ENCODE results near the gene ZNF33A. TPM values are rescaled to one million over a fixed set of nuclear protein-coding genes. Genes with fewer than 3 reads are reported as not detected.
"Not testable (repeated sequence)": the region's sequence is repeated elsewhere in the genome, so short reads cannot be mapped to it uniquely, and the experiment has no call there.

Gene ZNF33A
- total RNA-seq, 2 donors from 2014 or later: 26.4 to 29.6 TPM

DNA sequence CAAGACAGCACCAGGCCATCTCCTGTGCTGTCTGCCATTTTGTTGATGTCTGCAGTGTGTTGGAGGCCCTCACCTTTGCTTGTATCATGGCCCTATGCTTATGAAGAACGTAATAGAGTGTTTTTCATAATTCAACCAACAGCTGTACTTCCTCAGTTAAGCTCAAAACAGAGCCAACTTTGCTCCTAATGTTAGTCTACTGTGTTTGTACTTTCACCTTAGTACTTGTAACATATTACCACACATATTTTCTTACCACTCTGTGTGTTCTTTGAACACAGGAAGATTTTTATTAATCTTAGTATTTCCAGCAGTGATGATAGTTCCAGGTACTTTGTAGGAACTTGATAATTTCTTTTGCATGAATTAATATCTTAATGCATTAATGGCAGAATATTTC is 5.9 kb downstream of the ZNF33A start:
- Mint-ChIP-seq H3K36me3 (peaks cover 61% of the 10 kb centered on the region), H3K4me3 (no peak overlapping the region), H3K27ac (no peak overlapping the region), H3K27me3 (no peaks in the 10 kb centered on the region), H3K9me3 (no peaks in the 10 kb centered on the region), H3K4me1 (ENCODE audit: low read depth in 2 of 2) (peaks cover 12 to 25% of the 10 kb centered on the region in 2 donors)
- no peak for ATAC-seq
- no peak for DNase-seq (ENCODE audit: low spot score)

DNA sequence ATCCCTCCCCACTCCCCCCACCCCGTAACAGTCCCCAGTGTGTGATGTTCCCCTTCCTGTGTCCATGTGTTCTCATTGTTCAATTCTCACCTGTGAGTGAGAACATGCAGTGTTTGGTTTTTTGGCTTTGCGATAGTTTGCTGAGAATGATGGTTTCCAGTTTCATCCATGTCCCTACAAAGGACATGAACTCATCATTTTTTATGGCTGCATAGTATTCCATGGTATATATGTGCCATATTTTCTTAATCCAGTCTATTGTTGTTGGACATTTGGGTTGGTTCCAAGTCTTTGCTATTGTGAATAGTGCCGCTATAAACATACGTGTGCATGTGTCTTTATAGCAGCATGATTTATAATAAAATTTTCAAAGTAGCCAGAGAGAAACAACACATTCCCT is 8.6 kb downstream of the ZNF33A start:
- not testable (repeated sequence) for H3K27me3 Mint-ChIP-seq; DNase-seq (ENCODE audit: low spot score); ATAC-seq; H3K4me3 Mint-ChIP-seq; H3K9me3 Mint-ChIP-seq; H3K27ac Mint-ChIP-seq
- Mint-ChIP-seq H3K4me1 (ENCODE audit: low read depth in 2 of 2) (peaks cover 7 to 18% of the 10 kb centered on the region in 2 donors), H3K36me3 (peaks cover 69% of the 10 kb centered on the region)

DNA sequence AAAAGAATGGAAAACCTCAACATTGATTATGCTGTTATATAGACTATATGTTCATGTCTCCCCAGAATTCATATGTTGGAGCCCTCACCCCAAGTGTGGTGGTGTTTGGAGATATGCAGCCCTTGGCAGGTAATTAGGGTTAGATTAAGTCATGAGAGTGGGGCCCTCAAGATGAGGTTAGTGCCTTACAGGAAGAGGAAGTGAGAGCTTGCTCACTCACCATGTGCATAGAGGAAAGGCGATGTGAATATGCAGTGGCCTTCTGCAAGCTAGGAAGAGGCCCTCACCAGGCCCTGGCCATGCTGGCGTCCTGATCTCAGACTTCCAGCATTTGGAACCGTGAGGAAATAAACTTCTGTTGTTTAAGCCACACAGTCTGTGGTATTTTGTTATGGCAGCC is 14.8 kb downstream of the ZNF33A start:
- no peak for DNase-seq (ENCODE audit: low spot score)
- Mint-ChIP-seq H3K36me3 (peaks cover 63% of the 10 kb centered on the region), H3K27ac (peak overlapping the region; percentile 56 to 84), H3K9me3 (peaks cover 2% of the 10 kb centered on the region), H3K4me1 (ENCODE audit: low read depth in 2 of 2) (peaks cover 26 to 31% of the 10 kb centered on the region in 2 donors), H3K4me3 (no peak overlapping the region), H3K27me3 (no peaks in the 10 kb centered on the region)
- peak in 1 of 2 donors; percentile 59 for ATAC-seq

DNA sequence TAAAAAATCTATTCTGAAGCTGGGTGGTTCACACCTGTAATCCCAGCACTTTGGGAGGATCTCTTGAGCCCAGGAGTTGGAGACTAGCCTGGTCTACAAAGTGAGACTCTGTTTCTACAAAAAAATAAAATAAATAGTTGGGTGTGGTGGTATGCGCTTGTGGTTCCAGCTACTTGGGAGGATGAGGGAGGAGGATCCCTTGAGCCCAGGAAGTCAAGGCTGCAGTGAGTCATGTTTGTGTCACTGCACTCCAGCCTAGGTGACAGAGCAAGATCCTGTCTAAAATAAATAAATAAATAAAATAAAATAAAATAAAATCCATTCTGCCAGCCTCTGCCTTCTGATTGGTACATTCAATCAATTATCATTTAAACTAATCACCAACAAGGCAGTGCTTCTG is 17.5 kb downstream of the ZNF33A start:
- peaks cover 2% of the 10 kb centered on the region for H3K9me3 Mint-ChIP-seq
- H3K4me3 Mint-ChIP-seq: no peak overlapping the region
- ATAC-seq: no peak
- peak overlapping the region in 1 of 2 donors; percentile 54 for H3K27ac Mint-ChIP-seq
- no peaks in the 10 kb centered on the region for H3K27me3 Mint-ChIP-seq
- H3K36me3 Mint-ChIP-seq: peaks cover 51% of the 10 kb centered on the region
- no peak for DNase-seq (ENCODE audit: low spot score)
- peaks cover 32 to 35% of the 10 kb centered on the region in 2 donors for H3K4me1 Mint-ChIP-seq (ENCODE audit: low read depth in 2 of 2)

DNA sequence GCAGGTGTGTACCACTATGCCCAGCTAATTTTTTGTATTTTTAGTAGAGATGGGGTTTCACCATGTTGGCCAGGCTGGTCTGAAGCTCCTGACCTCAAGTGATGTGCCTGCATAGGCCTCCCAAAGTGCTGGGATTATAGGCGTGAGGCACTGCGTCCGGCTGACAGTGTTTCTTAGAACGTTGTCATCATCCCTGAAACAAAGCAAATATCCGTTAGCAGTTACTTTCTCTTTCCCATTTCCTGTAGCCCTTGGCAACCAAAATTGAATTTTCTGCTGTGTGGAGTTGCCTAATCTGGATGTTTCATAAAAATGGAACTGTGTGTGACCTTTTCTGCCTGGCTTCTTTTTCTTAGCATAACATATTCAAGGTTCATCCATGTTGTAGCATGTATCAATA is 22.4 kb downstream of the ZNF33A start:
- peaks cover 36% of the 10 kb centered on the region for H3K36me3 Mint-ChIP-seq

DNA sequence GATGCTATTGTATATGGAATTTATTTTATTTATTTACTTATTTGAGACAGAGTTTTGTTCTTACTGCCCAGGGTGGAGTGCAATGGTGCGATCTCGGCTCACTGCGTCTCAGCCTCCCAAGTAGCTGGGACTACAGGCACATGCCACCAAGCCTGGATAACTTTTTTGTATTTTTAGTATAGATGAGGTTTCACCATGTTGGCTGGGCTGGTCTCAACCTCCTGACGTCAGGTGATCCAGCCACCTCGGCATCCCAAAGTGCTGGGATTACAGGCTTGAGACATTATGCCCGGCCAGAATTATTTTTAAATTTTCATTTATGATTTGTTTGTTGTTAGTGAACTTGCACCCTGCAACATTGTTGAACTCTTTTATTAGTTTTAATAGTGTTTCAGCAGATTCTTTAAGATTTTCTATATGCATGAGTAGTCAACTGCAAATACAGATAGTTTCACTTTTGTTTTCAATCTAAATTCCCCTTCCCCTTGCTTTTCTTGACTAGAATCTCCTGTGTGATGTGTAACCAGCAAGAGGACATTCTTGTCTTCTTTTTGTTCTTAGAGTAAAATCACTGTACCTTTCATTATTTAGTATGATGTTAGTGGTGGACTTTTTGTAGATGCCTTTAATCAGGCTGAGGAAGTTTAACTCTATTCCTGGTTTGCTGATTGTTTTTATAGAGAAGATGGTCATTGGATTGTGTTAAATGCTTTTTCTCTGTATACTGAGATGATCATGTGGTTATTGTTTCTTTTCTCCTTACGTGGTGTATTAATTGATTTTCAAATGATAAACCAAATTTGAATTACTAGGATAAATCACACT is 27.8 kb downstream of the ZNF33A start:
- peak; percentile 61 to 75 for ATAC-seq
- H3K9me3 Mint-ChIP-seq: no peaks in the 10 kb centered on the region
- no peak for DNase-seq (ENCODE audit: low spot score)
- H3K27ac Mint-ChIP-seq: peak overlapping the region; percentile 79 to 94
- peaks cover 29% of the 10 kb centered on the region for H3K36me3 Mint-ChIP-seq
- H3K4me1 Mint-ChIP-seq (ENCODE audit: low read depth in 2 of 2): peaks cover 11 to 23% of the 10 kb centered on the region in 2 donors
- H3K4me3 Mint-ChIP-seq: peak overlapping the region; percentile 82
- no peaks in the 10 kb centered on the region for H3K27me3 Mint-ChIP-seq

More for the DNA sequence above, 22.4 kb downstream of the ZNF33A start:
- H3K9me3 Mint-ChIP-seq: no peaks in the 10 kb centered on the region
- no peak overlapping the region for H3K4me3 Mint-ChIP-seq
- no peaks in the 10 kb centered on the region for H3K27me3 Mint-ChIP-seq
- no peak overlapping the region for H3K27ac Mint-ChIP-seq
- DNase-seq (ENCODE audit: low spot score) (no peak), ATAC-seq (no peak)
- peaks cover 18 to 19% of the 10 kb centered on the region in 2 donors for H3K4me1 Mint-ChIP-seq (ENCODE audit: low read depth in 2 of 2)

DNA sequence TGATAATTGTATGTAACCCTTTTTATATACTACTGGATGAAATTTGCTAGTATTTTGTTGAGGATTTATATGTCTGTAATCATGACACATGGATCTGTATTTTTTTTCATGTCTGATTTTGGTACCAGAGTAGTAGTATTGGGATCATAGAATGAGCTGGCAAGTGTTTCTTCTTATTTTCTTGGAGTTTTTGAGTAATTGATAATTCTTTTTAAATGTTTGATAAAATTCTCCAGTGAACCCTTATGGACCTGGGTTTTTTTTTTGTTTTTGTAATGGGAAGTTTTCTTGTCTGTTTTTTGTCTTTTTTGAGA is 28.4 kb downstream of the ZNF33A start:
- peaks cover 33% of the 10 kb centered on the region for H3K36me3 Mint-ChIP-seq
- no peaks in the 10 kb centered on the region for H3K9me3 Mint-ChIP-seq
- H3K4me3 Mint-ChIP-seq: peak overlapping the region; percentile 82
- no peak for DNase-seq (ENCODE audit: low spot score)
- peak overlapping the region; percentile 79 to 94 for H3K27ac Mint-ChIP-seq
- peaks cover 15 to 26% of the 10 kb centered on the region in 2 donors for H3K4me1 Mint-ChIP-seq (ENCODE audit: low read depth in 2 of 2)
- ATAC-seq: no peak
- no peaks in the 10 kb centered on the region for H3K27me3 Mint-ChIP-seq

DNA sequence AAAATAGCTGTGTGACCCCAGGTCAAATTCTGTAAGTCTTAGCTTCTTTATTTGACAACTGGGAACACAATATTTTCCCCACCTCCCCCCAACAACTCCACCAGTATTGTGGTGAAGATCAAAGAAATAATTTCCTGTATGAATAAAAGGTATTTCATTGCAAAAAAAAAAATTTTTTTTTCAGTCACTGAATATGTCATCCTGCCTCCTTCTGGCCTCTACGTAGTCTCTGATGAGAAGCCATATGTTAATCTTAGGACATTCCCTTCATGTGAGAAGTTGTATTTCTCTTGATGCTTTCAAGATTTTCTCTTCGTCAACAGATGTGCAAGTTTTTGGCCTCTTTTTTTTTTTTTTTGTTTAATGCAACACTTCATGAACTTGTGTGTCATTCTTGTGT is 33.0 kb downstream of the ZNF33A start:
- Mint-ChIP-seq H3K4me1 (ENCODE audit: low read depth in 2 of 2) (peaks cover 26 to 36% of the 10 kb centered on the region in 2 donors), H3K36me3 (peaks cover 49% of the 10 kb centered on the region), H3K27ac (no peak overlapping the region), H3K4me3 (no peak overlapping the region), H3K27me3 (no peaks in the 10 kb centered on the region), H3K9me3 (no peaks in the 10 kb centered on the region)
- DNase-seq (ENCODE audit: low spot score) (no peak), ATAC-seq (no peak)

DNA sequence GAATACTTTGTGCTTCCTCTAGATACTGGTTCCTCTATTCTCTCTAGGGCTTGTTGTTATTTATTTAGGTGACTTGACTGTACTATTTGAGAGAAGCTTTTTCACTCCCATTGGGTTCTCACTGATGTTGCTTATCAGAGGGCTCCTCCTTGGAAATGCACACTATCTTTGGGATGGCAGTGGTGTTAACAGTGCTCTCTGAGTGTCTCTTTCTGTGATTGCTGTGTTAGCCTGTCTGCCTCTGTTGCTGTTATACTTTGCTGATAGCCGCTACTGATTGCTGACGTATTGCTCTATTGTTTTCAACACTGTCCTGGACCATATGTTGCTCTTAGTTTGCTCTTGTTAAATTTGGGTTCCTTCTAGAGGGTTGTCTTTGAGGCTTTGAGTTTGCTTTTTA is 34.7 kb downstream of the ZNF33A start:
- ATAC-seq: no peak
- no peaks in the 10 kb centered on the region for H3K27me3 Mint-ChIP-seq
- H3K4me1 Mint-ChIP-seq (ENCODE audit: low read depth in 2 of 2): peaks cover 22 to 25% of the 10 kb centered on the region in 2 donors
- H3K4me3 Mint-ChIP-seq: no peak overlapping the region
- H3K27ac Mint-ChIP-seq: no peak overlapping the region
- no peaks in the 10 kb centered on the region for H3K9me3 Mint-ChIP-seq
- DNase-seq (ENCODE audit: low spot score): no peak
- H3K36me3 Mint-ChIP-seq: peaks cover 48% of the 10 kb centered on the region

DNA sequence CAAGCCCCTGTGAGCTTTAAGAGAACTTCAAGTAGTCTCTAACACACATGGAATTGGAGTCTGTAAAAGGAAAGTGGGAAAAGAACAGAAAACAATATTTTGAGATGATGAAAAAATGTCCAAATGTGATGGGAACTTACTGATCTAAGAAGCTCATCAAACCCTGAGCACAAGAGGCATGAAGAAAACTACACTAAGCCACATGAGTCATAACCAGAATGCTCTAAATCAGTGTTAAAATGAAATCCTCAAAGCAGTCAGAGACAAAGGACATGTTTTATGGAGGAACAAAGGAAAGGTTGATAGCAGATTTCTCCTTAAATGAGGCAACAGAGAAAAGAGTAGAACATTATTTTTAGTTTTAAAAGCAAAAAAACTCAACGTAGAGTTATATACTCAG is 37.2 kb downstream of the ZNF33A start:
- DNase-seq (ENCODE audit: low spot score) (no peak), ATAC-seq (no peak)
- peaks cover 49% of the 10 kb centered on the region for H3K36me3 Mint-ChIP-seq
- H3K4me1 Mint-ChIP-seq (ENCODE audit: low read depth in 2 of 2): peaks cover 17 to 21% of the 10 kb centered on the region in 2 donors
- no peaks in the 10 kb centered on the region for H3K27me3 Mint-ChIP-seq
- H3K4me3 Mint-ChIP-seq: no peak overlapping the region
- no peak overlapping the region for H3K27ac Mint-ChIP-seq
- H3K9me3 Mint-ChIP-seq: no peaks in the 10 kb centered on the region

DNA sequence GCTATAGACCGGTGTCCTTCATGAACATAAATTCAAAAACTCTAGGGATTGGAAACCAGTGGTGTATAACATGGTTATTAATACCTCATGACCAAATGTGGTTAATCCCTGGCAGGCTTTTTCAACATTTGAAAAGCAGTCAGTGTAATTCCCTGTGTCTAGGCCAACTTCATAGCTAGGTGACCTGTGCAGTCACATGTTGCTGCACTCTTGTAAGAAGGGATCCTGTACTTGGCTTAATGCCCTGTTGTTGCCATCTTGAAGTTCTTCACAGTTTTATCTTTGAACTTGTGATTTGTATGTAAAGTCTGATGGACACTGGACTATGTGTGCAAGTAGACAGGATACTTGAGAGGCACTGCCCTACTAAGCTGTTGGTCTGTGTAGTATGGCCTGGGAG is 39.7 kb downstream of the ZNF33A start:
- Mint-ChIP-seq H3K9me3 (peaks cover 14% of the 10 kb centered on the region), H3K27me3 (no peaks in the 10 kb centered on the region), H3K27ac (no peak overlapping the region), H3K4me1 (ENCODE audit: low read depth in 2 of 2) (peaks cover 11 to 16% of the 10 kb centered on the region in 2 donors), H3K4me3 (no peak overlapping the region), H3K36me3 (peaks cover 62% of the 10 kb centered on the region)
- DNase-seq (ENCODE audit: low spot score): no peak
- ATAC-seq: no peak

DNA sequence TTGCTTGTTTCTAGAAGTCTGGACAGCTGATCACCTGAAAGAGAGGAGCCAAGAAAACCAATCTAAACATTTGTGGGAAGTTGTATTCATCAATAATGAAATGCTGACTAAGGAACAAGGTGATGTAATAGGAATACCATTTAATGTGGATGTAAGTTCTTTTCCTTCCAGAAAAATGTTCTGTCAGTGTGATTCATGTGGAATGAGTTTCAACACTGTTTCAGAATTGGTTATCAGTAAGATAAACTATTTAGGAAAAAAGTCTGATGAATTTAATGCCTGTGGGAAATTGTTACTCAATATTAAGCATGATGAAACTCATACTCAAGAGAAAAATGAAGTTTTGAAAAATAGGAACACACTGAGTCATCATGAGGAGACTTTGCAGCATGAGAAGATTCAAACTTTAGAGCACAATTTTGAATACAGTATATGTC is 43.9 kb downstream of the ZNF33A start:
- H3K36me3 Mint-ChIP-seq: peaks cover 78% of the 10 kb centered on the region
- DNase-seq (ENCODE audit: low spot score): no peak
- H3K9me3 Mint-ChIP-seq: peaks cover 35% of the 10 kb centered on the region
- no peak overlapping the region for H3K27ac Mint-ChIP-seq
- H3K4me1 Mint-ChIP-seq (ENCODE audit: low read depth in 2 of 2): peaks cover 0 to 4% of the 10 kb centered on the region in 2 donors
- ATAC-seq: no peak
- no peaks in the 10 kb centered on the region for H3K27me3 Mint-ChIP-seq
- H3K4me3 Mint-ChIP-seq: no peak overlapping the region

DNA sequence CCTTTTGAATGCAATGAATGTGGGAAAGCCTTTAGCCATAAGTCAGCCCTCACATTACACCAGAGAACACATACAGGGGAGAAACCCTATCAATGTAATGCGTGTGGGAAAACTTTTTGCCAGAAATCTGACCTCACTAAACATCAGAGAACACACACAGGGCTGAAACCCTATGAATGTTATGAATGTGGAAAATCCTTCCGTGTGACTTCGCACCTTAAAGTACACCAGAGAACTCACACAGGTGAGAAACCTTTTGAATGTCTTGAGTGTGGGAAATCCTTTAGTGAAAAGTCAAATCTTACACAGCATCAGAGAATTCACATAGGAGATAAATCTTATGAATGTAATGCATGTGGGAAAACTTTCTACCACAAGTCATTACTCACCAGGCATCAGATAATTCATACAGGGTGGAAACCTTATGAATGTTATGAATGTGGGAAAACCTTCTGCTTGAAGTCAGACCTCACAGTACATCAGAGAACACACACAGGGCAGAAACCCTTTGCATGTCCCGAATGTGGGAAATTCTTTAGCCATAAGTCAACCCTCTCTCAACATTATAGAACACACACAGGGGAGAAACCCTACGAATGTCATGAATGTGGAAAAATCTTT is 44.9 kb downstream of the ZNF33A start:
- not testable (repeated sequence) for ATAC-seq

DNA sequence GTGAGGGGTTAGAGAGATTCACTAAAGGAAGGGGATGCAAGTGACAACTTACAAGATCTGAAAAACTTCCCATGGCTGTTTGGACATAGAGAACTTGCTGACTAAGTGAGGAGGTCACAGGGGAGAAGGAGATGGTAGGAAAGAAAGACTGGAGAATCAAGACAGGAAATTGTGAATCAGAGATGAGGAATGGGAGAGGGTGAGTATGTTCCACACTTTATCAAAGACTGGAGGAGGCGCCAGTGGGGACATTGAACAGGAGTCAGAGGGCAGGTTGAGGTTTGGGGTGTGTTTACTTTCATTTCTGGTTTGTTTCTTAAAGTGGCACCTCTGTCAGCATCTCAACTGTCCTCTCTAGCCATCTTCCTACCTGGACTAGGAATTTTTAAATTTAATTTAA is 59.2 kb downstream of the ZNF33A start:
- H3K27me3 Mint-ChIP-seq; DNase-seq (ENCODE audit: low spot score); H3K4me3 Mint-ChIP-seq; H3K36me3 Mint-ChIP-seq; ATAC-seq; H3K27ac Mint-ChIP-seq; H3K9me3 Mint-ChIP-seq: not testable (repeated sequence)
- H3K4me1 Mint-ChIP-seq (ENCODE audit: low read depth in 2 of 2): peaks cover 7 to 13% of the 10 kb centered on the region in 2 donors

More for the DNA sequence above, 44.9 kb downstream of the ZNF33A start:
- not testable (repeated sequence) for H3K4me1 Mint-ChIP-seq (ENCODE audit: low read depth in 2 of 2); DNase-seq (ENCODE audit: low spot score); H3K27me3 Mint-ChIP-seq; H3K27ac Mint-ChIP-seq; H3K4me3 Mint-ChIP-seq
- peaks cover 78% of the 10 kb centered on the region for H3K36me3 Mint-ChIP-seq
- peaks cover 40% of the 10 kb centered on the region for H3K9me3 Mint-ChIP-seq

All from natural killer cell treated with Interleukin-12 subunit alpha and Interleukin-12 subunit beta and Interleukin-15 and Interleukin-18, amount 100 ng/mL, for 72 hours (primary cell).